Omental fat pad (tissue), 4 donors: ENCODE data around the gene KCNJ13. TPM values are rescaled to one million over a fixed set of nuclear protein-coding genes. Genes with fewer than 3 reads are reported as not detected.

ENCODE experiments used
- ATAC-seq: fragments of 150-250 bp; one replicate; pipeline ENCODE4 v1.9.1; 2016; ENCODE audit warnings: mild to moderate bottlenecking, moderate library complexity; ENCODE audit not compliant: low FRiP score
- DNase-seq: peaks from one replicate; pipeline ENCODE4 v3.0.0-alpha.2; 2019; ENCODE audit warnings: low spot score
- CTCF ChIP-seq, 3 donors: fragments of 450-650 bp; IDR thresholded peaks; one replicate each; pipeline ENCODE4 v1.5.1; 2016 to 2017; ENCODE audit warnings: antibody characterized with exemption in 3 of 3, mild to moderate bottlenecking in 3 of 3, moderate library complexity in 2 of 3
- total RNA-seq, 4 donors: library from RNA; depleted of rRNA; stranded (reverse); fragments of >200 nt; gene quantifications; one replicate each; pipeline ENCODE4 v1.1.0, GENCODE V29; 2016

The KCNJ13 gene
- total RNA-seq, 4 donors from 2014 or later, result not detected

DNA sequence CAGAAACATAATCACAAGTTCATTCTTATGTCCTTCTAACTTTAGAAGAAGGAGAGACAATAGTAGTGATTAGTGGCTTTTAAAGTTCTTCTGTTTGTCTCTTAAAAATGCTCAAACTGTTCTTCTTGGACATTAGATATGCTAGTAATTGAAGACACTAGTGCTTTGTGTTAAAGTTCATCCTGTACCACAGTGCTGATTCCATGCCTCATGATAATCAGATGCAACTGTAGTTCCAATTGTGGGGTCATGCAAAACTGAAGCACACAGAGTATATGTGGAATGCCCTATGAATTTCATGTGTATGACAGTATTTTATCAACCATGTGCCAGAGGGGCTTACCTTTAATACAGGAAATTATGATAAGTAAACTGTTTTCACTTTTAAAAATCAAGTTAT is 11.4 kb upstream of the KCNJ13 start:
- DNase-seq (no peak), ATAC-seq (no peak)
- no peak for TF ChIP-seq CTCF (IDR thresholded peaks at IDR 0.05)

GRCh38 chr2:232783278-232783677 is 6.9 kb upstream of the KCNJ13 start:
- DNase-seq (no peak), ATAC-seq (no peak)
- TF ChIP-seq CTCF (IDR thresholded peaks at IDR 0.05), result no peak

- no peak for ATAC-seq
- no peak for DNase-seq
- TF ChIP-seq CTCF (IDR thresholded peaks at IDR 0.05), result no peak
These were observed 5.4 kb upstream of the KCNJ13 start for GRCh38 chr2:232781765-232782164.

GRCh38 chr2:232779934-232780333 is 3.6 kb upstream of the KCNJ13 start:
- no peak for TF ChIP-seq CTCF (IDR thresholded peaks at IDR 0.05)
- no peak for ATAC-seq
- no peak for DNase-seq

DNA sequence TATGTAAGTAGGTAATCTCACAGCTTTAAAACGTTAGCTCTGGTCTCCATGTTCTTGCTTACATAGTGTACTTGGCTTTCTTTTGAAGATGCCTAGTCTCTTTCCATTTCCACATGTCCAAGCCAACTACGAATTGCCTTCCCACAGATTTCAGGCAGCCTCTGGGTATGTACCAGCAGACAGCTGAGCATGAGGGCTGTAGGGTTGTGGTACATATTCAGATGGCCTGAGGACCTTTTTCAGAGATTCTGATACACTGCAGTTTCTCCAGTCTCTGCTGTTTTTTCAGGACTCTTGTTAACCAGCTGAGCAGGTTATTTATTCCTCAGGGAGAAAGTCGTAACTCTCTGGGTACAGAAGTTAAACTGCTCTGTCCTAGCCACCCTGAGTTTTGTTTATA is 3.1 kb upstream of the KCNJ13 start:
- ATAC-seq, result no peak
- no peak for DNase-seq
- no peak for TF ChIP-seq CTCF (IDR thresholded peaks at IDR 0.05)

- no peak for DNase-seq
- no peak for ATAC-seq
- no peak for TF ChIP-seq CTCF (IDR thresholded peaks at IDR 0.05)
These were observed 911 bp upstream of the KCNJ13 start for GRCh38 chr2:232777276-232777675.

DNA sequence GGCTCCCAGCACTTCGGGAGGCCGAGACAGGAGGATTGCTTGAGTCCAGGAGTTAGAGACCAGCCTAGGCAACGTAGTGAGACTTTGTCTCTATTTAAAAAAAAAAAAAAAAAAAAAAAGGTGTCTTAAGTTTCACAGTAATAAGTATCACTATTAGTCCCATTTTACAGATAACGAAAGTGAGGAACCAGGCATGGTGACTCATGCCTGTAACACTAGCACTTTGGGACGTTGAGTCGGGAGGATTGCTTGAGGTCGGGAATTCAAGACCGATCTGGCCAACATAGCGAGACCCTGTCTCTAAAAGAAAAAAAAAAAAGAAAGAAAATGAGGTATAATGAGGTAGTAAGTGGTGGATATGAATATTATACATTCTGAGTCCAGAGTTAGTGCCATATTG is 2.5 kb downstream of the KCNJ13 start:
- no peak for ATAC-seq
- TF ChIP-seq CTCF (IDR thresholded peaks at IDR 0.05), result no peak
- DNase-seq, result no peak
